ENCODE data around the gene ANG.
"Not testable (repeated sequence)": the region's sequence is repeated elsewhere in the genome, so short reads cannot be mapped to it uniquely, and the experiment has no call there.

The ANG gene

DNA sequence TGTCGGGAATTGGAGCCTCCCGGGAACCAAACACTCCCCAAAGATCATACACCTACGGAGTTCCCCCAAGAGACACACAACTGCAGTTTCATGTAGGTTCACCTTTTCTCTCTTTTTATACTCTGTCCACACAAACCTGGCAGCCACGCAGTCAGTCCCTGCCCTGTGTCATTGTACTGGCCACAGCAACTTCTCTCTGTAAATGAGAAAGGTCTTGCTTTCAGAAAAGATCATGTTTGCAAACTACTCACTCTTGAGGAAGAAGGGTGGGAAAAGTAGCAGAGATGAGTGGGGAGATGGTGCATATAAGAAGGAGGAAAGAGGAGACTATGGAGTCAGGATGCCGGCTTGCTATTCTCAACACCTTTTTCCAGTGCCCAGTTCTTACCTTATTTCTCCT is 10.4 kb downstream of the ANG start:
- Mint-ChIP-seq H3K27me3 (no peaks in the 10 kb centered on the region), H3K36me3 (peaks cover 1% of the 10 kb centered on the region), H3K27ac (no peak overlapping the region), H3K4me1 (peaks cover 10% of the 10 kb centered on the region), H3K9me3 (no peaks in the 10 kb centered on the region), H3K4me3 (no peak overlapping the region)
- ATAC-seq (ENCODE audit: low read depth) (no peak), DNase-seq (ENCODE audit: low spot score in 2 of 2) (no peak)

DNA sequence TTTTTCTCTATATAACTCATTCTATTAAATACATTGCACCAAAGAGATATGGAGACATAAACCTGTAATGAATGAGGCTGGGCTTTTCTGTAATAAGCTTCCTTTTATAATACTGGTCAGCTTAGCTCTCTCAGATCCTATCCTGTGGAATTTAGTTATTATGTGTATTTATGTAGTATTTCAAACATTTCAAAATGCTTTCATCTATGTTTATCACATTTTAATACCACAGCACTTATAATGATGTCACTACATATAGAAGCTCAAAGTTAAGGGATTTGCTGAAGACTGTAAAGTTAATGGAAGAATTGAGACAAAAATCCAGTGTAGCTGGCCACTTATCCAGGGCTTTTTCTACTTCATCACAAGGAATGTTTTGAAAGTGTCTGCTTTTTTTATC is 11.4 kb downstream of the ANG start:
- DNase-seq (ENCODE audit: low spot score in 2 of 2) = no peak
- ATAC-seq (ENCODE audit: low read depth) = no peak
- Mint-ChIP-seq H3K4me1 (peaks cover 10% of the 10 kb centered on the region), H3K36me3 (peaks cover 1% of the 10 kb centered on the region), H3K9me3 (no peaks in the 10 kb centered on the region), H3K4me3 (no peak overlapping the region), H3K27me3 (no peaks in the 10 kb centered on the region), H3K27ac (no peak overlapping the region)

DNA sequence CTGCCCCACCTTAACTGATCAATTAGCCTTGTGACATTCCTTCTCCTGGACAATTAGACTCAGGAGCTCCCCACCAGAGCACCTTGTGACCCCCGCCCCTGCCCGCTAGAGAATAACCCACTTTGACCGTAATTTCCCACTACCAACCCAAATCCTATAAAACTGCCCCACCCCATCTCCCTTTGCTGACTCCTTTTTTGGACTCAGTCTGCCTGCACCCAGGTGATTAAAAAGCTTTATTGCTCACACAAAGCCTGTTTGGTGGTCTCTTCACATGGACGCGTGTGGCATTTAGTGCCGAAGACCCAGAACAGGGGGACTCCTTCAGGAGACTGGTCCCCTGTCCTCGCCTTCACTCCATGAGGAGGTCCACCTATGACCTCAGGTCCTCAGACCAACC is 12.4 kb downstream of the ANG start:
- not testable (repeated sequence) for H3K9me3 Mint-ChIP-seq; H3K27me3 Mint-ChIP-seq; H3K36me3 Mint-ChIP-seq; H3K4me1 Mint-ChIP-seq; ATAC-seq (ENCODE audit: low read depth); H3K27ac Mint-ChIP-seq; H3K4me3 Mint-ChIP-seq; DNase-seq (ENCODE audit: low spot score in 2 of 2)

DNA sequence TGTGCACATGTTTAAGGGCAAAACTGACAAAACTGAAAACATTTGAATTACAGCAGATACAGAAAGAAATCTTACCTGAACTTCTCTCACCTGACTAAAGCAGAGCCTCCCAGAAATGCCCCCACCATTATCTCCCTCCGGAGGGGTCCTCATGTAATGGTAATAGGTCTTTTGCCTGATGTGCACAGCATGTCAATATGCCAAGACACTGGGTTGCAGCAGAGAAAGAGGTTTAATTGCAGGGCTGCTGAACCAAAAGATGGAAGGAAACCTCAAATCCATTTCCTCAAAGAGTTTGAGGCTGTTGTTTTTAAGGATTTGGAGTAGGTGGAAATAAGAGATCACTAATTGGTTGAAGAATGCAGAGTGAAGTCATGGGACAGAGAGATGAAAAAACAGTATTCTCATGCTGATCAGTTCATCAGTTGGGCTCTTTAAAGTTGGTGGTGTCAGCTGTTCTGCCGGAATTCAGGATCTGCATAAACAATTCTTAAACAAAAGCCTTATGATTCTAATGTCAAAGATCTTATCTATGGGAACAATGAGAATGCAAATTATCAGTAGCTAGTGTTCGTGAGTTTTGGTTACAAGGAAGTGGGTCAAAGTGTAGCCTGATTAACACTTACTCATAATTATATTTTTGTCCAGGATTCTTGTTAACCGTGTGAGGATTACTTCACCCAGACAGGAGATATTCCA is 18.2 kb downstream of the ANG start:
- H3K36me3 Mint-ChIP-seq = no peaks in the 10 kb centered on the region
- H3K4me1 Mint-ChIP-seq = no peaks in the 10 kb centered on the region
- H3K27me3 Mint-ChIP-seq = no peaks in the 10 kb centered on the region
- DNase-seq (ENCODE audit: low spot score in 2 of 2) = no peak
- H3K9me3 Mint-ChIP-seq = no peaks in the 10 kb centered on the region
- H3K4me3 Mint-ChIP-seq = no peak overlapping the region
- ATAC-seq (ENCODE audit: low read depth) = no peak
- H3K27ac Mint-ChIP-seq = no peak overlapping the region

DNA sequence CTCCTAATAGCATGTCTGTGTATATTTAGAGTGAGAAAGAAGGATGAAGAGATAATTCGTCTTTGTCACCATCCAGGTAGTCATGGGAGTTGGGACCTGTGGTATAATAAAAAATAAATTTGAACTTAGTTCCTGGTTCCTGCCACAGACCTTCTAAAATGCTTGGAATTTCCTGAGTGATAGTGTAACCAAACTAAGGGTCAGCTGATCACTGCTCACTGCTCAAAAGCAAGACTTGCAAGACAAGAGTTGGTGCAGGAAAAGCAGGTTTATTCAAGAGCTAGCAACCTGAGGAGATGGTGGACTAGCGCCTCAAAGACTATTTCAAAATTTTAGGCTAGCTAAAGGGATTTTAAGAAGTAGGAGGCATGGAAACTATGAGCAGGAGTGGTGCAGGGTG is 19.1 kb downstream of the ANG start:
- no peaks in the 10 kb centered on the region for H3K9me3 Mint-ChIP-seq
- DNase-seq (ENCODE audit: low spot score in 2 of 2) = no peak

DNA sequence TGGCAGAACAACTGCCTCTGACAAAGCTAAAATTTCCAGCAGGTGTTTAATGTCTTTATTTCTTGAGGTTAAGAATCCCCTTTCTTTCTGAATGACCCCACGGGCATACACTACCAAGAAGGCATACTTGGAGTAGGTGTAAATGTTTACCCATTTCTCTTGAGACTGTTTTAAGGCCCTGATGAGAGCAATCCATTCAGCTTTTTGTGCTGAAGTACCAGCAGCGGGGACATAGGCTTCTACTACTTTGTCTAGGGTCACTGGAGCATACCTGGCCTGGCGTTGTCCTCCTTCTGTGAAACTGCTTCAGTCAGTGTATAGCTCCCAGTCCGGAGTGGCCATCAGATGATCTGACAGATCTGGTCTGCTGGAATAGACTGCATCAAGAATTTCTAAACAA is 22.7 kb downstream of the ANG start:
- H3K9me3 Mint-ChIP-seq = peaks cover 8% of the 10 kb centered on the region
- no peaks in the 10 kb centered on the region for H3K27me3 Mint-ChIP-seq
- DNase-seq (ENCODE audit: low spot score in 2 of 2) (no peak), ATAC-seq (ENCODE audit: low read depth) (no peak)
- H3K36me3 Mint-ChIP-seq = peaks cover 10% of the 10 kb centered on the region
- H3K27ac Mint-ChIP-seq = no peak overlapping the region
- peaks cover 29% of the 10 kb centered on the region for H3K4me1 Mint-ChIP-seq
- no peak overlapping the region for H3K4me3 Mint-ChIP-seq

More for the DNA sequence above, 19.1 kb downstream of the ANG start:
- no peaks in the 10 kb centered on the region for H3K27me3 Mint-ChIP-seq
- no peaks in the 10 kb centered on the region for H3K4me1 Mint-ChIP-seq
- no peak for ATAC-seq (ENCODE audit: low read depth)
- no peaks in the 10 kb centered on the region for H3K36me3 Mint-ChIP-seq
- no peak overlapping the region for H3K4me3 Mint-ChIP-seq
- H3K27ac Mint-ChIP-seq = no peak overlapping the region

DNA sequence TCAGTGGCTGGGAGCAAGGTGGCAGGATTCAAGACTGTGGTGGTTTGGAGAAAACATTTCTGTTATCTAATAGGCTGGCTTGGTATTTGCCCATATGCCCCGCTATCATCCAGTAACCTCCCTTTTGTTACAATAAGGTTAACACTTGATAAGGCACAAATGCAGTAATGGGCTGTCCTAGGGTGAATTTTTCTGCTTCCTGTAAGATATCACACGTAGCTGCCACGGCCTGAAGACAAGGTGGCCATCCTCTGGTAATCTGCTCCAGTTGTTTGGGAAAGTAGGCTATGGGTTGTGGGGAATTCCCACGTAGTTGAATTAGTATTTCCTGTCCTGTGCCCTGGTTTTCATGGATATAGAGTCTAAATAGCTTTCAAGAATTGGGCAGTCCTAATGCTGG is 23.1 kb downstream of the ANG start:
- Mint-ChIP-seq H3K4me3 (no peak overlapping the region), H3K27me3 (no peaks in the 10 kb centered on the region), H3K36me3 (peaks cover 11% of the 10 kb centered on the region), H3K4me1 (peaks cover 30% of the 10 kb centered on the region), H3K27ac (no peak overlapping the region), H3K9me3 (peaks cover 8% of the 10 kb centered on the region)
- no peak for ATAC-seq (ENCODE audit: low read depth)
- no peak for DNase-seq (ENCODE audit: low spot score in 2 of 2)

DNA sequence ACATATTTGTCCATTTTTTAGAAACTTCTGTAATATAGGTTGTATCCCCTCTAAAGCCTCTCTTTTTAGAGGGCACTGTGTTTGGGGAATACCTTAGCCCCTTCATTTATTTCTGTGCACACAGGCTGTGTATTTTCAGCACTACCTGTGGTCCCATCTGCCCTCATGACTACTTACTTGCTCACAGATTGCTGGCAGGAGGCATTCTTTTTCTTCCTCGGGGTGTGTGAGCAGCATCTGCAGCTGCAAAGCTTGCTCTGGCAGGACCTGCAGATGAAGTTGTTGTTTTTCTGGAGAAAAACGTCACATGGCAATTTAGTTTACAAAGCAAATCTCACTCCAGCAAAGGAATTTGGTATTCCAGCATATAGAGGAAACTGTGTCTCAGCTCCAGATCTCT is 24.3 kb downstream of the ANG start:
- ATAC-seq (ENCODE audit: low read depth) (no peak), DNase-seq (ENCODE audit: low spot score in 2 of 2) (no peak)
- no peaks in the 10 kb centered on the region for H3K27me3 Mint-ChIP-seq
- peaks cover 10% of the 10 kb centered on the region for H3K9me3 Mint-ChIP-seq
- no peak overlapping the region for H3K4me3 Mint-ChIP-seq
- H3K4me1 Mint-ChIP-seq = peaks cover 35% of the 10 kb centered on the region
- H3K36me3 Mint-ChIP-seq = peaks cover 14% of the 10 kb centered on the region
- peak overlapping the region; percentile 88 for H3K27ac Mint-ChIP-seq

DNA sequence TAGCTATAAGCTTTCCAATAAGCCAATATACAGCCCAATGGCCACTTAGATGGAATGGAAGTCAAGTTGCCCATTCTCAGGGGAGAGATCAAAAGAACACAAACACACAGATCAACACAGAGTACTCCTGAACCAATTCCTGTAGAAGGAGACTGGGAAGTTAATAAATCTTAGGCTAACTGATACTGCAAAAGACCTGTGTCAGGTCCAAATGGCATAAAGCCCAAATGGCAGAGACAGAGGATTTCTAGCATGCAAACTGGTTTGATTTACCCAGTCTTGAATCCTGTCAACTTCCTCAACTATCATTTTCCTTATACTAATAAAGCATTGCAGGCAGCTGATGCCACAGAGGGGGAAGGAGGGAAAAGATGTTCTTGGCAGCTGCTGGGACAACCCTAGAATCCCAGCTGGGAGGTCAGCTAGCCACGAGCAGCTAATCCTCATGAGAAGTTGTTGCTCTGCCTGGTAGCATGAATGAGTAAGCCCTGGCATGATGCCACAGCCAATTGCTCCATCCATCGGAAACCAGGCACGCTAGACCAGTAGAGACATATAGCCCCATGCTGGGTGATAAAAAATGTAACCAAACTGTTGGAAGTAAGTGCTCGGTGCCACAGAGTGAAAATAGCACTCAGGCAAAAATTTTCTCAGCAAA is 26.2 kb downstream of the ANG start:
- ATAC-seq (ENCODE audit: low read depth) = no peak
- H3K36me3 Mint-ChIP-seq = peaks cover 14% of the 10 kb centered on the region
- DNase-seq (ENCODE audit: low spot score in 2 of 2) = no peak
- H3K27ac Mint-ChIP-seq = peak overlapping the region; percentile 88
- peak overlapping the region; percentile 41 for H3K4me3 Mint-ChIP-seq
- peaks cover 10% of the 10 kb centered on the region for H3K9me3 Mint-ChIP-seq
- peaks cover 45% of the 10 kb centered on the region for H3K4me1 Mint-ChIP-seq
- no peaks in the 10 kb centered on the region for H3K27me3 Mint-ChIP-seq

DNA sequence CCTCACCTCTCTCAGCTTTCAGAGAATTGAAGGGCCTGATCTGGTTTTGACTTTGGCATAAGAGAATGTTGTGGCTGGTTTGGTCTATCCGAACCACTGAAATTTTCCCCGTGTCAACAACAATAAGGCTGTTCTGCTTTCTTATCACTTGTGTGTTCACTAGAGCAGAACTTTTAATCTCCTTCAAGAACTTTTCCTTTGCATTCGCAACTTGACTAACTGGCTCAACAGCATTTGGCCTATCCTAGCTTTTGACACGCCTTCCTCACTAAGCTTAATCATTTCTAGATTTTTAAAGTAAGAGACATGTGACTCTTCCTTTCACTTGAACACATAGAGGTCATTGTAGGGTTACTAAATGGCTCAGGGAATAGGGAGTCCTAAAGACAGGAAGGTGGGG is 31.2 kb downstream of the ANG start:
- H3K27me3 Mint-ChIP-seq = no peaks in the 10 kb centered on the region
- peak overlapping the region; percentile 56 for H3K27ac Mint-ChIP-seq
- peaks cover 10% of the 10 kb centered on the region for H3K36me3 Mint-ChIP-seq
- ATAC-seq (ENCODE audit: low read depth) (peak; percentile 51), DNase-seq (ENCODE audit: low spot score in 2 of 2) (peak in 1 of 2 donors; percentile 14)
- peak overlapping the region; percentile 31 for H3K4me3 Mint-ChIP-seq
- H3K4me1 Mint-ChIP-seq = peaks cover 39% of the 10 kb centered on the region
- peaks cover 7% of the 10 kb centered on the region for H3K9me3 Mint-ChIP-seq

DNA sequence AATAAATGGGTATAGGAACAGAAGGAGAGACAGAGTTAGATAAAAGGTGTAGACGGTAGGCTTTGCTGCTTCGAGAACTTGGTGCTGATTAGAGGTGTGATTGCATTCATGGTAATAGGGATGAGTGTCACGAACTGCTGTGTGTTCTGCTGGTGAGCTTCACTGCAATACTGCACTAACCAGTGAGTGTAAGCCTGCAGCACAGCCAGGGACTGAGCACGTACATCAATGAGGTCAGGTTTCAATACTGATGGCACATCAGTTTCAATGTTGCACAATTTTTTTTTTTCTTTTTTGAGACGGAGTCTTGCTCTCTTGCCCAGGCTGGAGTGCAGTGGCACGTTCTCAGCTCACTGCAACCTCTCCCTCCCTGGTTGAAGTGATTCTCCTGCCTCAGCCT is 32.2 kb downstream of the ANG start:
- Mint-ChIP-seq H3K9me3 (peaks cover 3% of the 10 kb centered on the region), H3K4me1 (peaks cover 30% of the 10 kb centered on the region), H3K27me3 (no peaks in the 10 kb centered on the region), H3K4me3 (no peak overlapping the region), H3K36me3 (peaks cover 6% of the 10 kb centered on the region), H3K27ac (peak overlapping the region; percentile 53)
- no peak for DNase-seq (ENCODE audit: low spot score in 2 of 2)
- no peak for ATAC-seq (ENCODE audit: low read depth)

DNA sequence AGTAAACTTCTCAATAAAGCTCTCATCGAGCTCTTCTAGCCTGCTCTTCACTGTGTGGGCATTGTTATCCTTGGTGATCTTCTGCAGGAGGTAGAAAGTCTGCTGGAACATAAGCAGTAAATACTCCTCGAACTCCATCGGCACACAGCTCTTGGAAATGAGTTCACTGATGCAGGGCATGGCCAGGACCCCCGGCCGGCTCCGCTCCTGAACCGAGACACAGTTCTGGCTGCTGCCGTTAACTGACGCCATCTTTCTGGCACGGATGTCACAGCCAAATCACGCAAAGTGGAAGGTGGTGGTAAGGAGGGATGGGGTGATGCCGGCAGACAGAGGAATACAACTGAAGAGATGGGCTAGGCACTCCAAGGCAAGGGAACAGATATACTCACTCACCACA is 33.5 kb downstream of the ANG start:
- Mint-ChIP-seq H3K36me3 (peaks cover 4% of the 10 kb centered on the region), H3K27me3 (no peaks in the 10 kb centered on the region), H3K4me3 (no peak overlapping the region), H3K9me3 (no peaks in the 10 kb centered on the region), H3K27ac (no peak overlapping the region), H3K4me1 (peaks cover 30% of the 10 kb centered on the region)
- ATAC-seq (ENCODE audit: low read depth) (no peak), DNase-seq (ENCODE audit: low spot score in 2 of 2) (no peak)

DNA sequence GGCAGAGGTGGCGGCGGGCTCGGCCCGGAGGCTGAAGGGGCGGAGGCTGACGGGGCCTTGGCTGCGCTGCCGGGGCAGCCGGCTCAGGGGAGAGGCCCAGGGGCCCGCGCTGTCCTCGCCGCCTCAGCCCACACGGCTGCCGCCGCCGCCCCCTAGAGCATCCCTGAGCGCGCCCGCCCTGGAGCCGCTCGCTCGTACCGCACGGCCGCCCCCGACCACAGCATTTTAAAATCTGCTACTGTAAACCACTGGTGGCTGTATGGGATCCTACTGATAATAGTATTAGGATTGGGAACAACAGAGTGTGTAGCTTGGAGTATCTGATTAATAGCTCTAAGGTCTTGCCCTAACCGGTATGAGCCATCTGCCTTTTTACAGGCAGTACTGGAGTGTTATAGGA is 34.9 kb downstream of the ANG start:
- ATAC-seq (ENCODE audit: low read depth) (peak; percentile 42), DNase-seq (ENCODE audit: low spot score in 2 of 2) (no peak)
- Mint-ChIP-seq H3K4me3 (no peak overlapping the region), H3K9me3 (no peaks in the 10 kb centered on the region), H3K4me1 (peaks cover 27% of the 10 kb centered on the region), H3K27ac (no peak overlapping the region), H3K27me3 (no peaks in the 10 kb centered on the region), H3K36me3 (peaks cover 4% of the 10 kb centered on the region)

DNA sequence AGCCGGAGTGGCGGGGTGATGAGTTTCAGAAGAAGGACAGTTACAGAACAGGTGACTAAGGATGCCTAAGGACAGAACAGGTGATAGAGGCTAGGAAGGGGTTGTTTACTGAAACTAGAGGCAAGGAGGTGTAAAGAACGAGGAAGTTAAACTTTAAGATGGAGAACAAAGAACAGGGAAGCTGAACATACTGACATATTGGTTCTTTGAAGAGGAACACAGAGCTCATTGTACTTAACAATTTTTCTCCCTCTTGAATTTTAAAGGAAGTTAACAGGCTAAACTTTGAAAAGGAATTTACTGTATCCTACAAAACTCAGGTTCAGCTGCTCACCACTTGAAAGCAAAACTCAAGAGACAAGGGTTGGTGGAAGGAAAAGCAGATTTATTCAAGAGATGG is 37.6 kb downstream of the ANG start:
- not testable (repeated sequence) for ATAC-seq (ENCODE audit: low read depth)
- peaks cover 12% of the 10 kb centered on the region for H3K4me1 Mint-ChIP-seq

DNA sequence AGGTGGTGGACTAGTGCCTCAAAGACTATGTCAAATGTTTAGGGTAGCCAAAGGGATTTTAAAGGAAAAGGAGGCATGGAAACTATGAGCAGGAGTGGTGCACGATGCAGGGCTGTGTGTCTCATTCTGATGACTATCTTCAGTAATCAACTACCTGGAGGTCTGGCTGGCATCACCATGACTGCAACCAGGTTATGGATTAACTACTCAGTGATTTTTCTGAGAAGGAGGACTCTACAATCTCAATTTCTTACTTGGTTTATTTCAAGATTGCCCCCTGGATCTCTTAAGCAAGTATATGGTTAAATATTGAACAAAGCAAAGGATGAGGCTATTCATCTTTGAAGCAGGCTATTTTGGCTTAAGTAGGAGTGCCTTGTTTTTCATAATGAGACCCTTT is 38.0 kb downstream of the ANG start:
- Mint-ChIP-seq H3K27ac (peak overlapping the region; percentile 85), H3K9me3 (no peaks in the 10 kb centered on the region), H3K4me3 (peak overlapping the region; percentile 64), H3K4me1 (peaks cover 10% of the 10 kb centered on the region), H3K36me3 (peaks cover 4% of the 10 kb centered on the region), H3K27me3 (no peaks in the 10 kb centered on the region)
- no peak for DNase-seq (ENCODE audit: low spot score in 2 of 2)
- no peak for ATAC-seq (ENCODE audit: low read depth)

More for the DNA sequence above, 37.6 kb downstream of the ANG start:
- H3K36me3 Mint-ChIP-seq; DNase-seq (ENCODE audit: low spot score in 2 of 2); H3K9me3 Mint-ChIP-seq; H3K27me3 Mint-ChIP-seq: not testable (repeated sequence)
- H3K27ac Mint-ChIP-seq = peak overlapping the region; percentile 85
- peak overlapping the region; percentile 64 for H3K4me3 Mint-ChIP-seq

All from memory B cell (primary cell).